Ovary (tissue), 9 donors: ENCODE measurements around the gene SEMG2. TPM values are rescaled to one million over a fixed set of nuclear protein-coding genes. Genes with fewer than 3 reads are reported as not detected.

Source experiments
- polyA plus RNA-seq, 2 donors: library from polyadenylated mRNA; stranded (reverse); fragments of 200-250 nt in 1 of 2; fragments of 350-450 nt in 1 of 2; fragmentation: Illumina TruSeq in 1 of 2; extraction: RNeasy Lipid Tissue Mini Kit (QIAGEN cat#74804) in 1 of 2; gene quantifications; one replicate each; pipeline ENCODE4 v1.2.3, GENCODE V29; 2013 to 2014
- total RNA-seq, 7 donors: library from RNA; depleted of rRNA in 2 of 7; stranded (reverse); fragments of >200 nt in 2 of 7; fragmentation: NEBNext Ultra II Directional in 3 of 7; extraction: Animal tissue kit (Norgen Biotek cat#: 25700) in 3 of 7; gene quantifications; one replicate each; pipeline versions ENCODE4 v1.1.0 to v1.2.4, GENCODE V29; 2016 to 2023
- donor health status: DM: no; HTN: no; CAD: no; lungs with moderate emphysema.
- donor health status: DM: no; HTN: no; CAD: no.
- donor health status: Bipolar disorder and iron deficiency.
- donor health status: DM: yes; HTN: yes; CAD: no.
- donor health status: DM: no; HTN: no; CAD: no.
- donor health status: DM: yes; HTN: yes; CAD: no.

SEMG2 gene
- total and polyA plus RNA-seq, 9 donors: not detected

Other genes with a start within 250 kb of the SEMG2 start
- gene KCNS1, start 120.2 kb upstream of the SEMG2 start, total RNA-seq: not detected
- gene KCNS1, start 120.2 kb upstream of the SEMG2 start, polyA plus RNA-seq: under 1 TPM; 0.02 to 0.80 TPM
- gene WFDC5, start 106.2 kb upstream of the SEMG2 start, total RNA-seq: not detected
- not detected for gene WFDC5, start 106.2 kb upstream of the SEMG2 start, polyA plus RNA-seq
- not detected for gene WFDC12, start 96.9 kb upstream of the SEMG2 start, total RNA-seq
- not detected for gene WFDC12, start 96.9 kb upstream of the SEMG2 start, polyA plus RNA-seq
- under 1 TPM in 1 of 7 donors, not detected in 6; 0.92 TPM for gene PI3, start 46.5 kb upstream of the SEMG2 start, total RNA-seq
- under 1 TPM in 1 of 2 donors, not detected in 1; 0.30 TPM for gene PI3, start 46.5 kb upstream of the SEMG2 start, polyA plus RNA-seq
- gene SEMG1, start 14.3 kb upstream of the SEMG2 start, total RNA-seq: not detected
- gene SEMG1, start 14.3 kb upstream of the SEMG2 start, polyA plus RNA-seq: not detected
- 100 to 1,000 TPM in 2 of 7 donors, 10 to 100 TPM in 3, 1 to 10 TPM in 1, not detected in 1; 4.0 to 622 (median 33.3) TPM for gene SLPI, start 33.2 kb downstream of the SEMG2 start, total RNA-seq
- 10 to 100 TPM; 16.6 to 45.5 TPM for gene SLPI, start 33.2 kb downstream of the SEMG2 start, polyA plus RNA-seq
- gene RBPJL, start 85.5 kb downstream of the SEMG2 start, total RNA-seq: under 1 TPM in 2 of 7 donors, not detected in 5; 0.36 to 0.38 TPM
- not detected for gene RBPJL, start 85.5 kb downstream of the SEMG2 start, polyA plus RNA-seq
- gene MATN4, start 86.9 kb downstream of the SEMG2 start, total RNA-seq: under 1 TPM in 1 of 7 donors, not detected in 6; 0.10 TPM
- not detected for gene MATN4, start 86.9 kb downstream of the SEMG2 start, polyA plus RNA-seq
- 100 to 1,000 TPM in 1 of 7 donors, 10 to 100 TPM in 6; 12.9 to 269 (median 45.9) TPM for gene SDC4, start 127.1 kb downstream of the SEMG2 start, total RNA-seq
- gene SDC4, start 127.1 kb downstream of the SEMG2 start, polyA plus RNA-seq: 10 to 100 TPM; 17.3 to 49.0 TPM
- gene SYS1, start 141.8 kb downstream of the SEMG2 start, total RNA-seq: 10 to 100 TPM; 29.2 to 69.7 (median 32.8) TPM
- 10 to 100 TPM; 33.0 to 47.0 TPM for gene SYS1, start 141.8 kb downstream of the SEMG2 start, polyA plus RNA-seq
- under 1 TPM in 2 of 7 donors, not detected in 5; 0.42 to 0.89 TPM for gene TP53TG5, start 157.0 kb downstream of the SEMG2 start, total RNA-seq
- under 1 TPM in 1 of 2 donors, not detected in 1; 0.02 TPM for gene TP53TG5, start 157.0 kb downstream of the SEMG2 start, polyA plus RNA-seq
- gene DBNDD2, start 186.9 kb downstream of the SEMG2 start, total RNA-seq: 10 to 100 TPM; 18.4 to 51.3 (median 31.6) TPM
- 10 to 100 TPM; 36.1 to 63.2 TPM for gene DBNDD2, start 186.9 kb downstream of the SEMG2 start, polyA plus RNA-seq
- gene PIGT, start 194.8 kb downstream of the SEMG2 start, total RNA-seq: 10 to 100 TPM; 30.0 to 84.2 (median 69.3) TPM
- gene PIGT, start 194.8 kb downstream of the SEMG2 start, polyA plus RNA-seq: 100 to 1,000 TPM in 1 of 2 donors, 10 to 100 TPM in 1; 68.1 to 172 TPM
- gene WFDC2, start 248.4 kb downstream of the SEMG2 start, total RNA-seq: 100 to 1,000 TPM in 1 of 7 donors, 10 to 100 TPM in 4, 1 to 10 TPM in 2; 1.2 to 246 (median 18.9) TPM
- gene WFDC2, start 248.4 kb downstream of the SEMG2 start, polyA plus RNA-seq: 1 to 10 TPM; 2.9 to 9.6 TPM